ENCODE data around the gene CYP2A13.
"Not testable (repeated sequence)": the region's sequence is repeated elsewhere in the genome, so short reads cannot be mapped to it uniquely, and the experiment has no call there.

The CYP2A13 gene

GRCh38 chr19:41088151-41088550 is at the start of gene CYP2A13:
Gene CYP2A13, plus strand, starts transcription at chr19:41088451. Its CDS starts 21 bp downstream, at chr19:41088472.
- in situ Hi-C loops (cut with MboI; ENCODE audit: low sequenced_read_pairs): no loop called here

- in situ Hi-C loops (cut with MboI; ENCODE audit: low sequenced_read_pairs): no loop called here
Observed at GRCh38 chr19:41039806-41040205, 48.4 kb upstream of the CYP2A13 start.

- in situ Hi-C loops (cut with MboI; ENCODE audit: low sequenced_read_pairs): not testable (repeated sequence)
Observed at GRCh38 chr19:41045095-41045494, 43.2 kb upstream of the CYP2A13 start.

- in situ Hi-C loops (cut with MboI; ENCODE audit: low sequenced_read_pairs): no loop called here
Observed at GRCh38 chr19:41050426-41050825, 37.8 kb upstream of the CYP2A13 start.

GRCh38 chr19:41052162-41052561 is 36.1 kb upstream of the CYP2A13 start:
- in situ Hi-C loops (cut with MboI; ENCODE audit: low sequenced_read_pairs): not testable (repeated sequence)

- in situ Hi-C loops (cut with MboI; ENCODE audit: low sequenced_read_pairs): not testable (repeated sequence)
Observed at GRCh38 chr19:41053331-41053730, 34.9 kb upstream of the CYP2A13 start.

- in situ Hi-C loops (cut with MboI; ENCODE audit: low sequenced_read_pairs): no loop called here
Observed at GRCh38 chr19:41064974-41065569, 23.2 kb upstream of the CYP2A13 start.

- in situ Hi-C loops (cut with MboI; ENCODE audit: low sequenced_read_pairs): no loop called here
Observed at GRCh38 chr19:41076286-41076685, 12.0 kb upstream of the CYP2A13 start.

GRCh38 chr19:41083516-41083915 is 4.7 kb upstream of the CYP2A13 start:
- in situ Hi-C loops (cut with MboI; ENCODE audit: low sequenced_read_pairs): no loop called here

GRCh38 chr19:41085748-41086415 is 2.4 kb upstream of the CYP2A13 start:
- in situ Hi-C loops (cut with MboI; ENCODE audit: low sequenced_read_pairs): no loop called here

- in situ Hi-C loops (cut with MboI; ENCODE audit: low sequenced_read_pairs): no loop called here
Observed at GRCh38 chr19:41089959-41090358, 1.7 kb downstream of the CYP2A13 start.

GRCh38 chr19:41095703-41096102 is 7.5 kb downstream of the CYP2A13 start:
- in situ Hi-C loops (cut with MboI; ENCODE audit: low sequenced_read_pairs): no loop called here

GRCh38 chr19:41096353-41096752 is 8.1 kb downstream of the CYP2A13 start:
- in situ Hi-C loops (cut with MboI; ENCODE audit: low sequenced_read_pairs): no loop called here

- in situ Hi-C loops (cut with MboI; ENCODE audit: low sequenced_read_pairs): no loop called here
Observed at GRCh38 chr19:41097302-41097701, 9.1 kb downstream of the CYP2A13 start.

GRCh38 chr19:41098762-41099161 is 10.5 kb downstream of the CYP2A13 start:
- in situ Hi-C loops (cut with MboI; ENCODE audit: low sequenced_read_pairs): no loop called here

- in situ Hi-C loops (cut with MboI; ENCODE audit: low sequenced_read_pairs): not testable (repeated sequence)
Observed at GRCh38 chr19:41102210-41102609, 14.0 kb downstream of the CYP2A13 start.

- in situ Hi-C loops (cut with MboI; ENCODE audit: low sequenced_read_pairs): no loop called here
Observed at GRCh38 chr19:41106177-41106576, 17.9 kb downstream of the CYP2A13 start.

GRCh38 chr19:41111296-41111695 is 23.0 kb downstream of the CYP2A13 start:
- in situ Hi-C loops (cut with MboI; ENCODE audit: low sequenced_read_pairs): no loop called here

GRCh38 chr19:41111750-41112295 is 23.6 kb downstream of the CYP2A13 start:
- in situ Hi-C loops (cut with MboI; ENCODE audit: low sequenced_read_pairs): no loop called here

GRCh38 chr19:41112728-41113290 is 24.6 kb downstream of the CYP2A13 start:
- in situ Hi-C loops (cut with MboI; ENCODE audit: low sequenced_read_pairs): no loop called here

GRCh38 chr19:41114132-41114531 is 25.9 kb downstream of the CYP2A13 start, which contains the start of gene CYP2F1:
Gene CYP2F1, plus strand, starts transcription at chr19:41114432. Its CDS starts 1,757 bp downstream, at chr19:41116189.
- in situ Hi-C loops (cut with MboI; ENCODE audit: low sequenced_read_pairs): no loop called here

- in situ Hi-C loops (cut with MboI; ENCODE audit: low sequenced_read_pairs): no loop called here
Observed at GRCh38 chr19:41116261-41116660, 28.0 kb downstream of the CYP2A13 start.
